GM12892 (cell line): ENCODE measurements around the gene PPP6R3.

Experiments used
- POLR2A ChIP-seq: IDR thresholded peaks from 2 replicates; pipeline ENCODE4 v1.6.1; 2011; ENCODE audit warnings: low read depth, low read length, control low read depth
- POLR2AphosphoS5 ChIP-seq: IDR thresholded peaks from 2 replicates; pipeline ENCODE4 v1.6.1; 2011; ENCODE audit warnings: low read depth, low read length, control low read depth
- TAF1 ChIP-seq: IDR thresholded peaks from 2 replicates; pipeline ENCODE4 v1.6.1; 2011; ENCODE audit warnings: low read depth, mild to moderate bottlenecking, control low read depth, low read length, borderline replicate concordance

DNA sequence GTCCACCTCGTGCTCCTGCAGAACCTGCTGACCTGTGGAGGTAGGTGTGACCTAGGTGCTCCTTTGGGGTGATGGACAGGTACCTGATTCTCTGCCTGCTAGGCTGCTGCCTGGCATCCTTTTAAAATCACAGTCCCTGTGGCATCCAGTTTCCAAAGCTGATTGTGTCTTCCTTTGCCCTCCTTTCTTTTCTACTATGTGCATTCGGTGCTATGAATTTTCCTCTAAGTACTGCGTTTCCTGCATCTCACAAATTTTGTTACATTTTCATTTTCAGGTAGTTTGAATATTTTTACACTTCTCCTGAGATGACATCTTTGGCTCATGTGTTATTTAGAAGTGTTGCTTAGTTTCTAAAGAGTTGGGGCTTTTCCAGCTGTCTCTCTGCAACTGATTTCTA lies 30.9 kb upstream of the PPP6R3 start:
- TF ChIP-seq TAF1 = no peak
- TF ChIP-seq POLR2A = no peak
- no peak for TF ChIP-seq POLR2AphosphoS5
